Mesenchymal stem cell (in vitro differentiated cells and primary cell): Measurements from ENCODE around the gene COX6B2.

Source experiments
- DNase-seq: peaks from one replicate; pipeline ENCODE4 v3.0.0-alpha.2; 2013
- H2AFZ ChIP-seq: one replicate; pipeline ENCODE4 v1.6.1; 2013; ENCODE audit warnings: low read depth, mild to moderate bottlenecking, control low read depth, inconsistent platforms, low read length, moderate library complexity
- H2AK5ac ChIP-seq: 2 replicates; pipeline ENCODE4 v1.6.1; 2013; ENCODE audit warnings: low read length, moderate library complexity, mild to moderate bottlenecking, inconsistent platforms; ENCODE audit not compliant: severe bottlenecking
- H2BK120ac ChIP-seq: one replicate; pipeline ENCODE4 v1.6.1; 2013; ENCODE audit warnings: low read depth, mild to moderate bottlenecking, inconsistent platforms, low read length, moderate library complexity
- H2BK12ac ChIP-seq, 2 experiments: one replicate each; pipeline ENCODE4 v1.6.1; 2013; ENCODE audit warnings: inconsistent platforms in 2 of 2, low read length in 2 of 2, mild to moderate bottlenecking in 2 of 2, moderate library complexity in 2 of 2, control low read depth in 1 of 2
- H2BK15ac ChIP-seq: one replicate; pipeline ENCODE4 v1.6.1; 2013; ENCODE audit warnings: mild to moderate bottlenecking, low read depth, inconsistent platforms; ENCODE audit not compliant: poor library complexity, severe bottlenecking
- H2BK5ac ChIP-seq: 2 replicates; pipeline ENCODE4 v1.6.1; 2013; ENCODE audit warnings: low read depth, mild to moderate bottlenecking, low read length, control low read depth, inconsistent platforms; ENCODE audit not compliant: poor library complexity, severe bottlenecking
- H3K14ac ChIP-seq, 2 experiments: one replicate each; pipeline ENCODE4 v1.6.1; 2013; ENCODE audit warnings: inconsistent platforms in 2 of 2, low read length in 2 of 2, control low read depth in 1 of 2, mild to moderate bottlenecking in 1 of 2, moderate library complexity in 1 of 2
- H3K18ac ChIP-seq, 2 experiments: one replicate each; pipeline ENCODE4 v1.6.1; 2013; ENCODE audit warnings: inconsistent platforms in 2 of 2, low read length in 2 of 2, control low read depth in 1 of 2, low read depth in 1 of 2, mild to moderate bottlenecking in 1 of 2
- H3K23ac ChIP-seq, 2 experiments: one replicate each; pipeline ENCODE4 v1.6.1; 2013; ENCODE audit warnings: inconsistent platforms in 2 of 2, low read length in 2 of 2, mild to moderate bottlenecking in 2 of 2, moderate library complexity in 2 of 2, control low read depth in 1 of 2
- H3K27ac ChIP-seq: 2 replicates; pipeline ENCODE4 v1.5.1; 2013; ENCODE audit warnings: mild to moderate bottlenecking, moderate library complexity, low read length, control low read depth, inconsistent platforms; ENCODE audit not compliant: poor library complexity, severe bottlenecking
- H3K27me3 ChIP-seq, 2 experiments: 2 replicates each; pipeline versions ENCODE4 v1.6.1 to v1.7.0; 2013; ENCODE audit warnings: low read length in 2 of 2, mild to moderate bottlenecking in 2 of 2, moderate library complexity in 2 of 2, control low read depth in 1 of 2, inconsistent platforms in 1 of 2; ENCODE audit not compliant: control insufficient read depth in 1 of 2, insufficient read depth in 1 of 2
- H3K36me3 ChIP-seq, 2 experiments: 2 replicates each; pipeline versions ENCODE4 v1.6.1 to v1.7.0; 2013; ENCODE audit warnings: low read length in 2 of 2, control low read depth in 1 of 2, inconsistent platforms in 1 of 2, low read depth in 1 of 2, mild to moderate bottlenecking in 1 of 2; ENCODE audit not compliant: insufficient read depth in 2 of 2, control insufficient read depth in 1 of 2
- H3K4ac ChIP-seq, 2 experiments: one replicate each; pipeline ENCODE4 v1.6.1; 2013; ENCODE audit warnings: inconsistent platforms in 2 of 2, low read length in 2 of 2, mild to moderate bottlenecking in 2 of 2, moderate library complexity in 2 of 2, control low read depth in 1 of 2, low read depth in 1 of 2
- H3K4me1 ChIP-seq: 2 replicates; pipeline ENCODE4 v1.6.1; 2013; ENCODE audit warnings: low read depth, low read length, control low read depth; ENCODE audit not compliant: control insufficient read depth, insufficient read depth
- H3K4me2 ChIP-seq: 2 replicates; pipeline ENCODE4 v1.6.1; 2013; ENCODE audit warnings: low read length, mild to moderate bottlenecking, inconsistent platforms; ENCODE audit not compliant: poor library complexity, severe bottlenecking
- H3K4me3 ChIP-seq, 2 experiments: 2 replicates each; pipeline versions ENCODE4 v1.5.1 to v1.7.0; 2013; ENCODE audit warnings: low read length in 2 of 2, mild to moderate bottlenecking in 2 of 2, control low read depth in 1 of 2, low read depth in 1 of 2; ENCODE audit not compliant: insufficient read depth in 1 of 2
- H3K79me1 ChIP-seq: replicated peaks from 2 replicates; pipeline ENCODE4 v1.6.1; 2013; ENCODE audit warnings: mild to moderate bottlenecking, control low read depth, low read length, inconsistent platforms; ENCODE audit not compliant: poor library complexity, severe bottlenecking
- H3K9ac ChIP-seq: 2 replicates; pipeline ENCODE4 v1.7.0; 2013; ENCODE audit warnings: mild to moderate bottlenecking, low read length, moderate library complexity
- H3K9me3 ChIP-seq: 2 replicates; pipeline ENCODE4 v1.7.0; 2013; ENCODE audit warnings: mild to moderate bottlenecking, low read length; ENCODE audit not compliant: control insufficient read depth
- H4K8ac ChIP-seq: one replicate; pipeline ENCODE4 v1.6.1; 2013; ENCODE audit warnings: inconsistent platforms, mild to moderate bottlenecking, low read length, moderate library complexity
- H4K91ac ChIP-seq: one replicate; pipeline ENCODE4 v1.6.1; 2013; ENCODE audit warnings: mild to moderate bottlenecking, low read length, inconsistent platforms
- WGBS: methylation state at CpG from one replicate; pipeline ENCODE4 v1.1.7; 2013; ENCODE audit warnings: mixed read lengths; 5-methylcytosine and 5-hydroxymethylcytosine counted together

COX6B2 gene

DNA sequence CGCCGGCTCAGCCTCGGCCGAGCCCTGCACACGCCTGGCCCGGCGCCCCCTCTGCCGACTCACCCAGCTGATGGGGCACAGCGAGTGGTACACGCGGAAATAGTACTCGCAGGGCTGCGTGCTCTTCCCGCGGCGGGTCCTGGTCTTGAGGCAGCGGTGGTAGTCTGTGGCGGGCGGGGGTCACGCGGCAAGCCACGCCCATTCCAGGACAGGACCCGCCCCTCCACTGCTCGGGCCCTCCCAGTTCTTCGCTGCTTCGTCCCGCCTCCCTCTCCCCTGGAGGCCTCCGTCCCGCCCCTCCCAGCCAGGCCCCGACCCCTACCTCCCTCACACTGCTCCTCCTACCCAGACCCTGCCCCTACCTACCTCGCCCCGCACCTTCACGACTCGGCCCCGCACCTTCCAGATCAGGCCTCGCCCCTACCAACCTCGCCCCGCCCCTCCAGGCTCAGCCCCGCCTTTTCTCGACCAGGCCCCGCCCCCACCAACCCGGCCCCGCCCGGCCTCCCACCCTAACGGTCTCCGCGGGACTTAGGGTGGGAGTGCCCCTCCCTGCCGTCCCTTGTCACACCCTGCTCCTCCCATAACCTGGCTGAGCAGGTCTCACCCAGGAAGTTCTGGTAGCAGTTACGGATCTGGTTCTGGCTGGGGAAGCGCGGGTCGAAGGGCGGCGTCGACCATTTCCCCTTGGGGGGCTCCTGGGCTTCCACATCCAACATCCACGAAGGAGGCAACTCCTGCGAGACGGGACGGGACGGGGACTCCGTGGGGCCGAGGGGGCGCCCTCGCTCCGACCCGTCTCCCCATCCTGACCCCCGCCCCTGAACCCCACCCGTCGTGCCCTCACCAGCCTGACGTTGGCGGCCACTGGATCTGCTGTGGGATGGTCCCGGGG is 469 bp downstream of the COX6B2 start:
- Histone ChIP-seq H4K91ac (no peak overlapping the region), H3K4me3 (peak overlapping the region; percentile 55 to 66), H3K9me3 (no peaks in the 10 kb centered on the region), H3K4ac (peak overlapping the region in 1 of 2 experiments; percentile 21), H2AK5ac (no peak overlapping the region), H2BK5ac (no peak overlapping the region), H3K14ac (no peak overlapping the region), H3K4me2 (peak overlapping the region; percentile 92), H3K4me1 (peaks cover 24% of the 10 kb centered on the region), H3K23ac (no peak overlapping the region), H2BK120ac (no peak overlapping the region), H2BK12ac (peak overlapping the region in 1 of 2 experiments; percentile 16), H2BK15ac (peak overlapping the region; percentile 74), H3K27me3 (peaks cover 49 to 71% of the 10 kb centered on the region in 2 experiments), H4K8ac (peak overlapping the region; percentile 71), H3K36me3 (peaks cover 0 to 3% of the 10 kb centered on the region in 2 experiments), H3K9ac (no peak overlapping the region), H3K27ac (no peak overlapping the region), H3K18ac (peak overlapping the region; percentile 85 to 87), H2AFZ (peak overlapping the region; percentile 49), H3K79me1 (no peaks in the 10 kb centered on the region)
- DNase-seq = peak; percentile 76
- WGBS = 5% methylated on average over 49 of the region's 72 CpGs

DNA sequence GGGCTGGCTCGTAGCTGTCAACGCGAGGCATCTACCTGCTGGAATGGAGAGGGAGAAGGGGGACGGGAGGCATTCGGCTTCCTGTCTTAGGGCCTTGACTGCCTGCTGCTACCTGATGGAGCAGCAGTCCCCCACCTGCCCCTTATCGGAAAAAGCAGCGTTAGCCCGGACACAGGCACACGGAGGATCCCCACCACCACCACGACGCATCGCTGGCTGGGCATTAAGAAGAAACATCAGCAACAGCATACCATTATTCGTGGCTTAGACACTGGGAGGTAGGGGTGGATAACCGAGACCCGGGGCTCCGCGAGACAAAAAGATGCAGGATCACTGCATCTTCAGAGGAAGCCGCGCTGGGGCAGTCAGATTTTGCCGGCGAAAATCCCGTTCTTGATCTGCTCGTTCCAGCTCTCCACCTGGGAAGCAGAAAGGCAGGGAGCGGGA is 1.1 kb downstream of the COX6B2 start:
- H2BK120ac ChIP-seq = no peak overlapping the region
- H3K36me3 ChIP-seq = peaks cover 0 to 4% of the 10 kb centered on the region in 2 experiments
- WGBS = 15% methylated on average over 24 of the region's 24 CpGs

DNA sequence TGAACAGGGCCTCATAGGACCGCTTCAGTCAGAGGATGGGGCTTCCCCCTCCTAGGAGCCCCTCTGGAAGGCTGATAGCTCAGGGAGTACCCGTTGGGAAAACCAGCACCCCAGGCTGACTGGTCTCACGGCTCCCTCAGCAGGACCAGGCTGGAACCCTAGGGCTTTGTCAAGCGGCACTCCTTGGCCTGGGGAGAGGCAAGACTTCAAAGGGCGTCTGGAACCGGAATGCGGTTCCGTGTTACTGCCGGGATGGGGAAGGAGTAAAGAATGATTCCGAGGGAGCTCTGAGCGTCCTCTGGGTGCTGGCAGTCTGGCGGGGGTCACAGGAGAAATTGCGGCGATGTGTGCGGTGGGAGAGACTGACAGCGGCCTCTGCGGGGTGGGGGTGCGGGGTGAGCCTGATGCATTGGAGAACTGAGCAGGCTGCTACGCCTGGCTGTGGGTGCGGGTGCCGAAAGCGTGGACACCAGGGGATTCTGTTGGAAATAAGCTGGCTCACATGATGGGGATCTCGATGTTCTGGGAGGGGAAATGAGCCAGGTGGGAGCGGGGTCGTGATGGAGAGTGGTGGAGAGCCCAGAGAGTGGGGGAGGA is 1.9 kb downstream of the COX6B2 start:
- no peak for DNase-seq
- Histone ChIP-seq H3K36me3 (peaks cover 0 to 6% of the 10 kb centered on the region in 2 experiments), H3K4ac (no peak overlapping the region), H3K4me2 (no peak overlapping the region), H2BK15ac (peak overlapping the region; percentile 6), H2AFZ (no peak overlapping the region), H3K9ac (no peak overlapping the region), H3K23ac (no peak overlapping the region), H4K91ac (no peak overlapping the region), H2BK5ac (no peak overlapping the region), H2BK12ac (no peak overlapping the region), H3K4me1 (peaks cover 29% of the 10 kb centered on the region), H3K27ac (no peak overlapping the region), H2AK5ac (no peak overlapping the region), H3K18ac (no peak overlapping the region), H2BK120ac (no peak overlapping the region), H3K14ac (no peak overlapping the region), H4K8ac (no peak overlapping the region), H3K79me1 (no peaks in the 10 kb centered on the region), H3K9me3 (no peaks in the 10 kb centered on the region), H3K27me3 (peaks cover 49 to 66% of the 10 kb centered on the region in 2 experiments), H3K4me3 (no peak overlapping the region)
- WGBS = 81% methylated on average over 25 of the region's 25 CpGs

More for the DNA sequence above, 1.1 kb downstream of the COX6B2 start:
- H2BK5ac ChIP-seq = no peak overlapping the region
- peak overlapping the region in 1 of 2 experiments; percentile 85 for H3K23ac ChIP-seq
- no peak overlapping the region for H3K27ac ChIP-seq
- peak overlapping the region in 1 of 2 experiments; percentile 21 for H3K4ac ChIP-seq
- no peak for DNase-seq
- peak overlapping the region; percentile 35 for H4K91ac ChIP-seq
- H3K18ac ChIP-seq = peak overlapping the region in 1 of 2 experiments; percentile 87
- H2AK5ac ChIP-seq = peak overlapping the region; percentile 21
- peaks cover 49 to 70% of the 10 kb centered on the region in 2 experiments for H3K27me3 ChIP-seq
- peak overlapping the region in 1 of 2 experiments; percentile 69 for H3K14ac ChIP-seq
- H3K9me3 ChIP-seq = no peaks in the 10 kb centered on the region
- H3K4me3 ChIP-seq = peak overlapping the region; percentile 55 to 66
- no peak overlapping the region for H2BK15ac ChIP-seq
- H3K4me1 ChIP-seq = peaks cover 26% of the 10 kb centered on the region
- H2AFZ ChIP-seq = peak overlapping the region; percentile 49
- H3K9ac ChIP-seq = no peak overlapping the region
- H3K4me2 ChIP-seq = peak overlapping the region; percentile 92
- H2BK12ac ChIP-seq = peak overlapping the region in 1 of 2 experiments; percentile 47
- H3K79me1 ChIP-seq = no peaks in the 10 kb centered on the region
- peak overlapping the region; percentile 71 for H4K8ac ChIP-seq

DNA sequence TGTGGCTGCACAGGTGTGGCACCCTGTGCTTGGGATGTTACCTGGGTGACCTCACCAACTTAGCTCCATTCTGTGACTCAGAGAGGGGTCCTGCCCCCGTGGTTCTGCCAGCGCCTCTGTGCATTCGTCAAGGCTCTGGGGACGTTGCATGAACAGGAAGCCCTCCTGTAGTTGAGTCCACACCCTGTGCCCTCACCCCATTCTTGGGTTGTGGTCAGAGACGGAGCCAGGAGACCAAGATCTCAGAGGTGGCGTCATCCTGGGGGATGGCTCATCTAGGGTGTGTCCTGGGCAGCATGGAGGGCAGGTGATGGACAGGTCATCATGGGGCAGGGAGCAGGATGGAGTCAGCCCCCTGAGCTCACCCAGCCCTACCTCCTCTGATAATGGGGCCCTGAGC is 2.5 kb downstream of the COX6B2 start:
- whole genome bisulfite sequencing = 87% methylated on average over 5 of the region's 6 CpGs
- Histone ChIP-seq H3K4ac (no peak overlapping the region), H2BK5ac (no peak overlapping the region), H2BK15ac (no peak overlapping the region), H3K9ac (no peak overlapping the region), H3K18ac (peak overlapping the region in 1 of 2 experiments; percentile 11), H2BK120ac (no peak overlapping the region), H2BK12ac (no peak overlapping the region), H2AK5ac (no peak overlapping the region), H3K4me2 (no peak overlapping the region), H3K27me3 (peaks cover 44 to 61% of the 10 kb centered on the region in 2 experiments), H3K14ac (no peak overlapping the region), H3K9me3 (no peaks in the 10 kb centered on the region), H4K8ac (no peak overlapping the region), H4K91ac (no peak overlapping the region), H3K4me1 (peaks cover 29% of the 10 kb centered on the region), H3K23ac (no peak overlapping the region), H2AFZ (no peak overlapping the region), H3K4me3 (no peak overlapping the region), H3K79me1 (no peaks in the 10 kb centered on the region), H3K36me3 (peaks cover 0 to 12% of the 10 kb centered on the region in 2 experiments), H3K27ac (no peak overlapping the region)
- DNase-seq = no peak
